Activated CD8-positive, alpha-beta memory T cell treated with anti-CD3 and anti-CD28 coated beads, Interleukin-2, amount 50 U/mL, for 1 hour (primary cell): ENCODE results near the gene COL27A1.
A peak's percentile ranks its signal among the peaks of the same experiment; 100 is the strongest.

ENCODE experiments used
- DNase-seq: peaks from one replicate; pipeline ENCODE4 v3.0.0-alpha.2; 2020; ENCODE audit errors: extremely low read depth

COL27A1 gene

DNA sequence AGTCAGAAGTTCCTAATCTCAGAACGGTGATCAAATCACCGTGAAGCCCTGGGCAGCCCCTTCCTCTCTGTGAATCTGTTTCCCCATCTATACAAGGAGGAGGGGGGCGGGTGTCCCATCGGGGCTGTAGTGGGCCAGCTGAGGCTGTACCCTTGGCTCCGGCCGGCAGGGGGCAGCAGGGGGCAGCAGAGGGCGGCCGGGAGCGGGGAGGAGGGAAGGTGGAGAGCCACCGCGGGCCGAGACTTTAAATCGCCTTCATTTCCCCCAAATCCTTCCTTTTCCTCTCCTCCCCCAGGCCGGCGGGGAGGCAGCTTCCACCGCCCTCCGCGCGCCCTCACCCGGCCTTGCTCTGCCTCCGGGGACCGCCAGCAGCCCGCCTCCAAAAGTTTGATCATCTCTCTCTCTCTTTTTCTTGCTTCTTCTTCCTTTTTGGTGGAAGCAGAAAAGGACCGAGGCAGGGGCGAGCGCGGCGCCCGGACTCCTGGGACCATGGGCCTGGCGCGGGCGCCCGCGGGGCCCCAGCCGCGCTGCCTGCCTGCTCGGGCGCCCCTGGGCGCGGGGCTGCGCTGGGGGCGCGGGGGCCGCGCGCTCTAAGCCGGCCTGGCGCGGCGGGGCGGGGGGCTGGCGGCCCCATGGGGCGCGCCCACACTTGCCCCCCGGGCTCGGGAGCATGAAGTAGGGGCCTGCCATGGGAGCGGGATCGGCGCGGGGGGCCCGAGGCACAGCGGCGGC, at the start of gene COL27A1:
COL27A1 (plus strand) TSS at position 275 of the 732 bp plus-strand sequence; CDS start at position 689, 414 bp downstream.
- DNase-seq: peak; percentile 17

DNA sequence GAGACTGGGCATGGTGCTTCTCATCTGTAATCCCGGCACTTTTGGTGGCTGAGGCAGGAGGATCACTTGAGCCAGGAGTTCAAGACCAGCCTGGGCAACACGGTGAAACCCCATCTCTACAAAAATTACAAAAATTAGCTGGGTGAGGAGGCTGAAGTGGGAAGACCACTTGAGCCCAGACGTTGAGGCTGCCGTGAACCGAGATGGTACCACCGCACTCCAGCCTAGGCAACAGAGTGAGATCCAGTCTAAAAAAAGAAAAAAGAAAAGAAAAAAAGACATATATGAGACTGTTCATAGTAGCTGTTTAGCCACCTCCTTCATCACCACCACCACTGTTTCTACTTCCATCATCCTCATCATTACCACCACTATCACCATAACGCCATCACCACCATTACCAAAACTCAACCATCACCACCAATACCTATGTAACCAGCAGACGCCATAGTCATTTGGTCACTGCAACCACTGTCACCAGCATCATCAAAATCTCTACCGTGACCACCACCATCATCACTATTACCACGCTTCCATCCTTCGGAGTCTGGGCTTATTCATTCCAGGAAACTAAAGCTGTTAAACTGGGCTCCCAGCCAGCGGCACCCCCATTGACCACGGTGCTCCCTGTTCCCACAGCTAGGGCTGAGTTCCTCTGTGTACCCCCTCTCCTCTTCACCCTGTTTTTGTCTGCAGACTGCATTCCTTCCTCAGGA, 47.9 kb upstream of the COL27A1 start:
- no peak for DNase-seq

DNA sequence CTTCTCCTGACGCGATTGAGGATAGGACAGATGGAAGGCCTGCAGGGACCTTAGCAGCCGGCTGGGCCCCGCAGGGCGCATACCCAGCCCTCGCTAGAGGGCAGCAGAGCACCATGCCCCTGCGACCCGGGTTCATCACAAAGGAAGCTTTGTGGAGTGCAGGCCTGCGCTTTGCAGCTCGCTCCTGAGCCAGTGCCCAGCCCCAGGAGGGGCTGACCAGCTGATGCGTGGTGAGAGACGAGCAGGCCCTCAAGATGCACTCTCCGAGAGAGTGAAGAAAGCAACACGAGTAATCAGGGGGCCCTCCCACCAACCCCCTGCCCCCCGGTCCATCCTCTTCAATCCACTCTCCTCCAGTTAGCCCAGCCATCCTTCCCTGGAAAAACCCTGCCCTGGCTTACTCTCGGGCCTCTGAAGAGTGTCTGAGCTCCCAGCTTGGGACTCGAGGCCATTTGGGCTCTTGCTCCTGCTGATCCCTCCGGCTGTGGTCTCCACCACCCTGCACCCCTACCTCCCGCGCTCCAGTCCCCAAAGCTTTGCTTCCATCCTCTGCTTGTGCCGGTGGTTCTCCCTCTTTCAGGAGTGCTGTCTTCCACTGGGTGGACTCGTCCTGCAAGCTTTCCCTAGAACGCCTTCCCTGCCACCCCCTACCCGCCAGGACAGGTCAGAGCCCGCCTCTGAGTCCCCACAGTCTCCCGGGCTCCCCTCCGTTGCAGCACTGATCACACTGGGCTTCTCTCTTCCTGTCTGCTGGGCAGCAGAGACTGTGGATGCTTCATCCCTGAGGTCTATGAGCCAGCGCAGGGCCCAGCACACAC, 47.1 kb upstream of the COL27A1 start:
- DNase-seq: no peak

DNA sequence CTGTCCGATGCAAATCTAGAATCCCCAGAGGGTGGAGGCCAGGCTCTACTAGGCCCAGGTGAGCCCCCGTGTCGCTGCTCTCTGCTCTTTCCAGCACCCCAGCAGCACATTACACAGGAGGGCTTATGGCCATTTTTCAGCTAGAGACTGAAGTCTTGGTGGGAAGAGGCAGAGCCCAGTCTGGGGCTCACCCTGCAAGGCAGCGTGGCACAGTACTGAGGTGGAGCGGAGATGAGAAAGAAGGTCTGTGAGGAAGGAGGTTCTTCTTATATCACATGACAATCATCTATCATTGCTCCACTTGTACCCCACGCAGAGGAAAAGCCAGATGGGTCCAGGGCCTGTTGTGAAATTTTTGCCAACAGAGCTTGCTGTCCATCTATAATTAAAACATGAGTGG, 46.2 kb upstream of the COL27A1 start:
- DNase-seq: no peak

DNA sequence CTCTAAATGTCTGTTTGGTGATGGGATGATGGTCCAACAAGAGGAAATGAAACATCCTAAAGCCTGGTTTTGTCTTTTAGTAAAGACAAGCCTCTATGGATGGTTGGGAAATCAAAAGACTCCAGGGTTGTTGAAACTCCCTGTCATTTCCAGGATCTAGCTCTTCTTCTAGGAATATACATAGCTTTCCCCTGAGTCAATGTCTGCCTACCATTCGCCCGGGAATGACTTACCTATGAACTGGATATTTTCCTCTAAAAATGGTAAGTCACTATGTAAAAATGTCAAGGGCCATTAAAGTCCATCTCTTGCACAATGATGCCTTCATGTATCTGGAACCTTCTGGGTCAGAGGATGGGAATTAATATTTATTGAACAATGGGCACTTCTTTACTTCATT, 45.2 kb upstream of the COL27A1 start:
- DNase-seq: no peak

DNA sequence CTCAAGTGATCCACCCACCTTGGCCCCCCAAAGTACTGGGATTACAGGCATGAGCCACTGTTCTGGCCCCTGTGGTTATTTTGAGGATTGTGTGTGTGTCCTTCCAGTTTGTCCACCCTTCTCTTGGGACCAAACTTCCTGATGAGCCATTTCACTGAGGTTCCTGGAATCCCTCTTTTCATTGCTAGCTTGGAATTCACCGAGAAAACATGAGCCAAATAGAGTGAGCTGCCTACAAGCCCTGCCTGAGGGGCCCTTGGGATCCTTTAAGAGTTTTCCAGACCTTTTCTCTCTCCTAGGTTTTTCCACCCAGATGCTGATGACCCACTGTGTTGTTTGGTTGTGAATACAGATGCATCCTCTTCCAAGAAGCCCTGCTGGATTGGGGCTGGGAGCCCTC, 43.0 kb upstream of the COL27A1 start:
- no peak for DNase-seq

DNA sequence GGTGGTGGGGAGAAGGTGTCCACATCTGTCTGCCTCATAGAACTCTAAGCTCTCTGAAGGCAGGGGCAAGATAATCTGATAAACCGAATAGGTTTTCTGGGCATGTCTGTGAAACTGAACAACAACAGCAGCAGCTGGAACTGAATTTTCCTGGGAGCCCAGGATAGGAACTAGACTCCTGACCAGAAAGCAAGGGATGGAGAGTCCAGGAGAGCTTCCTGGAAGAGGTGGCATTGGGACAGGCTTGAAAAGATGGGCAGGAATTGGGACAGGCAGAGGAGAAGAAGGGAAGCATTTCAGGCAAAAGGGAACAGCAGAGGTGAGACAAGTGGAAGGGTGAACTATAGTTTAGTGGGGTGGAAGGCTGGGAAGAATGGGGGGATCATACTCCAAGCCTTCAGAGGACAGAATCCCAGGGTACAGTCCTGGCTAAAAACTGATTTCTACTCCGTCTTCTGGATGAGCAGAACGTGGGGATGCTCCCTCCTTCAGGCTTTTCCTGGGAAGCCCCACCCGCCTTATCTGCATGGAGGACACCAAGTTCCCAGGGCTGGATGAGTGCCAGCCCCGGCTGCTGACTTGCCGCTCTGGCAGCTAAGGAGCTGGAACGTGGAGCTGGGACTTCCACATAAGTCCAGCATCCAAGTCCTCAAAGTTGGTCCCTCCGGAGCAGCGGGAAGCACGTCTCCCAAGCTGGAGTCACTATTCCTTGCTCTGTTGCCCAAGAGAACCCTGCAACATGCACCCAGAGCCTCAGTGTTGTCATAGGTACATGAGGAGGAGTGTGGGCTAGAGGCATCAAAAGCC, 42.4 kb upstream of the COL27A1 start:
- no peak for DNase-seq

DNA sequence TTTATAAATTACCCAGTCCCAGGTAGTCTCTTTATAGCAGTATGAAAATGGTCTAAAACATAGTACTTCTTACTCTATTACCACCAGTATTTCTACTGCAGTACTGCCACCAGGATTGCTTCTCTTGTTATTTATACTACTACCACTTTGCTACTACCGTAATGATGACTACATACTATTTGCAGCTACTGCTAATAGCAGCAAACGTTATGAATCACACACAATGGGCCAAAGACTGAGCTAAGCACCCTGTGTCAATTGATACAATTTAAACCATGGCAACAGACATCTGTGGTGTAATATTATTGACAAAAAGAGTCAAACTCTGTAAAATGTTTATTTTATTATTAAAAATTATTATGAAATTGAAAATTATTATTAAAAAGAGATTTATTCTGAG, 41.0 kb upstream of the COL27A1 start:
- DNase-seq: no peak

DNA sequence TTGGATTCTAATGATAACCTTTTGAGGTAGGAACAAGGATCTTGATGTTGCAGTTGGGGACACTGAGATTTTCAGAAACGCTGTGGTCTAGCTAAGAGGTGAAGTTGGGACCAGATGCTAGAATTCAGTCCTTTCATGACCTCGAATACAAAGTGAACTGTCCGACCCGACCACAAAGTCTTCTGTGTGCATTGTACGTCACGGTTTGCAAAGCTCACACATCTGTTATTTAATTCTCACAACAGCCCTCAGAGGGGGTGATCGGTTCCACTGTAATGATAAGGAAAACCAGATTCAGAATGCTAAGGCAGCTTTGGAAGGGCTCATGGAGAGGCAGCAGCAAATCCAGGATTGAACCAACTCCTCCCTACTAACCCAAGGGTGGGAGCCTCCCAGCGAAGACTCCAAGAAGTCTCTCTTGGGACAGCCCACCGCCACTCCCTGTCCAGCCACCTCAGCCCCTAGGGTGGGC, 39.6 kb upstream of the COL27A1 start:
- DNase-seq: no peak

DNA sequence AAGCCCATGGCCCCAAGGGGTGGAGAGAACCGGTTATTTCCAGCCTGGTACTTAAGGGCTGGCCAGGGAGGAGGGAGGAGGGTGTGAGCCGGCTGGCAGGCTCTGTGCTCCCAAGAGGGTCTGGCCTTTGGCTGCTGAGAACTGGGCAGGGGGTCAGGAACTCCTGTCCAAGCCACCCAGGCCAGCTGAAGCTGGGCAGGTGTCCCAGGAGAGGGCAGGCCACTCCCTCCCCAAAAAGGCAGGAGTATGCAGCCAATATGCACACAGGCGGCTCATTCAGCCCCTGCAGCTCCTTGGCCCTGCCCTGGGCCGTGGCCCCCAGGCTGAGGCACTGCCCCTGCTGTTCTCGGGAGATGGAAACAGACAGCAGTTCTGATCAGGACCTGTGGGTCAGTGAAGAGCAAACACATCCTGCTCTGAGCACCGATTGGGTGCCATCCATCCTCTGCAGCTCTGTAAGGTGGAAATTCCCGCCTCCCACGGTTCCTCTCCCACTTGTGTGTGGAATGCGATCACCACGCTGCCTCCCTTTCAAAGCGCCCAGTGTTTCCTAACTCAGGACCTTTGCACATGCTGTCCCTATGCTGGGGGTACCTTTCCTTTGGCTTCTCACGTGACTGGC, 39.1 kb upstream of the COL27A1 start:
- no peak for DNase-seq

DNA sequence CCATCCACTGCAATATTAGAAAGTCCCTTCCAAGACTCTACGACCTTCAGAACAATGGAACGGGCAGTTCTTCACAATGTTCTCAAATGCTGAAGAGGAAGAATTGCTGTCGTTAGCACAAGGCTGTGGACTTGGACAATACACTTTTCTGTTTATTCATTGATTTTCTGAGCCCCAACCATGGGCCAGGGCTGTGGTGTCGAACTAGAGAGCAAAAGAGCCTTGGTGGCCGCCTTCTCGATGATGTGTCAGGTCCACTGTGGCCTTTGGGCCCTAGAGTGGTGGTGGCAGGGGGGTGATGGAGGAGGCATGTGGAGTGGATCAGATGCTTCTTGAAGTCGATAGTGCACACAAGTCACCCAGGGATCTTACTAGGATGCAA, 37.7 kb upstream of the COL27A1 start:
- no peak for DNase-seq

DNA sequence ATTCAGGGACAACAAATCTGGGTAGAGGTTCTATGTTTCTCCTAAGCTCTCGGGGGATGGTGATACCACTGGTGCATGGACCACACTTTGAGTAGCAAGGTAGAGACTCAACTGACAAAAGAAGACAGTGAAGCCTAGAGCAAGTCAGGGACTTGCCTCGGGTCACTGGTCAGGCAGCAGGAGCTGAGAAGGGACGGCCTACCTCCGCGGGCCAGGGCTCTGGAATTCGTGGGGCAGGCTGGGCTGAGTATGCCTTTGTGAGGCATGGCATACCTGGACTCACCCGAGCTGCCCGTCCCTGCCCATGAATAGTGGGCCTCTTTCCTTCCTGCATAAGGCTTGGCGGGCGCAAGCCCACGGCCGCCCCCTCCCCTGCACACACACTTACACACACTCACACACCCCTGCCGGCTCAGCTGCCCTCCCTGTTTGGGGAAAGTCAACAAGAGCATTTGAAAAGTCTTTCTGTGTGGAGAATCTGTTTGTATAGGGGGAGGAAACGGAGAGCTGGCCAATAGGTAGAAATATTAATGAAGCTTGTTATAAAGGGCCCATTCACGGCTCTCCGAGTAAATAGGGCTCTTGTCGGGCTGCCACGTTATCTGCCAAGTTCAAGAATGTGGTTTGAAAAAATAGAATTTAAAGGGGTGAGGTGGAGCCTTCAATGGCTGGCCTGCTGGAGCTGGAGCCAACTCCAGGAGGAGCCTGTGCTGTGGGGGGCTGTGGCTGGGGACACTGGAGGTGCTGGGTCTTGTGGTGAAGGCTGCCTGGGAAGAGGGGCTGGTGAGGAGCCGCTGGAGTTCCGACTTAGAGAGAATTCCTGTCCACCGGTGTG, 37.1 kb upstream of the COL27A1 start:
- DNase-seq: no peak

DNA sequence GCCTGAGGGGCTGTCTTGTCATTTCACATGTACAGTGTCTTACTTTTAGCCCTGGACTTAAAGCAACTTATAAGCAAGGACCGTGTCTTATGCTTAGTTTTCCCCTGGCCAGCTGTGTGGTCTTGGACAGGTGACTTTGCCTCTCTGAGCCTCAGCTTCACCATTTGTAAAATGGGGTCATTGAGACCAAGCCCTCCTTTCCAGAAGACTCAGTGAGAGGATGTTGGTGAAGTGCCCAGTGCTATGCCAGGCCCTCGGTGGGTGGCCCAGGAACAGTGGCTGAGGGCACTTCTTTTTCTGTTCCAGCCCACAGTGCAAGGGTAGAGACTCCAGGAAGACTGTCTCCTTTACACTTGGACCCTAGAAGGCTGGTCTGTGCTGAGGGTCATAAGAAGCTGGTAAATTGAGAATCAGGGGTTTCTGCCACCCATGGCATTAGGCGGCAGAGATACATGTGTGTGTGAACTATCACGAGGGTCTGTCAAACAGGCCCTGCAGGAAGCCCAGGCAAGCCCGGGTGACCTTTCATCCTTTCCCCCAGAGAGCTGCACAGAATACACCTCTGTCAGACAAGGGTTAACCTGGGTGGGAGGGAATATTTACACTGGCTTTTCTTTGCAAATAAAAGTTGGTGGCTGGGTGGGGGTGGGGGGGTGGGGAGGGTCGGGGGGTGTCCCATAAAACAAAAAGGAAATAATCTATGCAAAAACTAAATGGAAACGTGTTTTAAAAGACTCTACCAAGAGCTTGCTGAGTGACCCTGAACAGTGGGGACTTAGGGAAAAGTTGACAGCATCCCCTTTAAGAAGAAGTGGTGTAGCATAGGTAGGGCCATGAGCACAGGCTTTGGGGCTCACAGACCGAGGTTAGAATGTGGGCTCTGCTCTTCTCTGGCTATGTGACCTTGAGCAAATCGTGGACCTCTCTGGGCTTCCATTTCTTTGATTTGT, 35.8 kb upstream of the COL27A1 start:
- no peak for DNase-seq

DNA sequence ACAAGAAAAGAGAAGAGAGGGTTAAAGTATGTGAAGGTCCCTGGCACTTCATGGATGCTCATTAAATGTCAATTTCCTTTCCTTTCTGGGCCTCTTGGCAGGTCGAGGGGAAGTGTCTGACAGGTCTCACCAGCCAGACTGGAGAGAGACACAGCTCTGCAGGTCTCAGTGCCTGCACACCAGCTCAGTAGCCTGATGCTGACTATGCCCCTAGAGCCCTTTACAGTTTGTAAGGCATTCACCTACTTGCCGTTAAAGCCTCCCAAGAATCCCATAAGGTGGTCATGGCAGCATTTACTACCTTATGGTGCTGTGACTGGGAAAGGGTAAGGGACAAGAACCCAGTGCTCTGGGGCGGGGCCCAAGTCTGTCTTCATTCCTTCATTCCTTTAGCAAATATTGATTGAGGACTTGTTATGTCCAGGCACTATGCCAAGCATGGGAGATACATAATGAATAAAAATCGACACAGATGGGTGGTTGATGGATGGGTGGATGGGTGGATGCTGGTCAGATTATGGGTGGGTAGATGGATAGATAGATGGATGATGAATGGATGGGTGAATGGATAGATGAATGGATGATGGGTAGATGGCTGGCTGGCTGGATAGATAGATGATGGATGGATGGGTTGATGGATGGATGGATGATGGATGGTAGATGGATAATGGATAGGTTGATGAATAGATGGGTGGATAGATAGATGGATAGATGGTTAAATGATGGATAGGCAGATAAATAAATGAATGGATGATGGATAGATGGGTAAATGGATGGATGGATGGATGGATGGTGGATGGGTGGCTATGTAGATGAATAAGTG, 34.9 kb upstream of the COL27A1 start:
- no peak for DNase-seq

DNA sequence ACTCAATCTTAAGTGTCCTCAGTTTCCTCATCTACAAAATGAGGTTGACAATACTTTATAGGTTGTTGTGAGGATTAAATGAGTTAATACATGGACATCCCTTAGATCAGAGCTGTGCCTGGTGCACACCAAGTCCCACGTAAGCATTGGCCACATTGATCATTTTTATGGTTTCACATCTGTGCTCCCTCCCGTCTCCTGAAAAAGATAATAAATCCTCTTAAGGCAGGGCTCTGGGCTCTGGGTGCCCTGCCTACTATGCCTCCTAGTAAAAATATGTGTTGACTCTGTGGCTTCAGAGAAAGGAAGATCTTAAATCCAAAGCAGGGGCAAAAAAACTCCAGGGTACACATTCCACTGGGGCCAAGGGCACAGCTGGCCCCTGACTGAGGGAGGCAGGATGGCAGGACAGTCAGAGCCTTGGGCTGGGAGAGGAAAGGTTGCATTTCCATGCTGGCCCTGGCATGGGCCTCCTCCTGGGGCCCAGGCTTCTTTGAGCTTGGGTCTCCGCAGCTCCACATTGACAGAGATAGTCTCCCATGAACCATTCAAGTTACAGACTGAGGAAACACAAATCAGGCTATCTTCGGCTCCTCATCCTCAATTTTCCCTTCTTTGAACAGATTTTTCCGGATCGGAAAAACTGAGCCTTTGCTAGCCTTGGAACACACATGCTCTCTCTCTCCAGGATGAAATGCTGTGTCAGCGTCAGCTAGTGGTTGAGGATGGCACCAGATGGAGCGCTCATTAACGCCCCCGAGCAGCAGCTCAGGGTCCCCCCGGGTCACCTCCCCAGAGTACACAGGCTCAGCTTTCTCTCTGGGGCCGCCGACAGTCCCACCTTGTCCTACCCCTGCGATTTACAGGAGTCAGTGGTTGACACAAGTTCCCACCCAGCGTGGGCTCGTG, 33.9 kb upstream of the COL27A1 start:
- no peak for DNase-seq

DNA sequence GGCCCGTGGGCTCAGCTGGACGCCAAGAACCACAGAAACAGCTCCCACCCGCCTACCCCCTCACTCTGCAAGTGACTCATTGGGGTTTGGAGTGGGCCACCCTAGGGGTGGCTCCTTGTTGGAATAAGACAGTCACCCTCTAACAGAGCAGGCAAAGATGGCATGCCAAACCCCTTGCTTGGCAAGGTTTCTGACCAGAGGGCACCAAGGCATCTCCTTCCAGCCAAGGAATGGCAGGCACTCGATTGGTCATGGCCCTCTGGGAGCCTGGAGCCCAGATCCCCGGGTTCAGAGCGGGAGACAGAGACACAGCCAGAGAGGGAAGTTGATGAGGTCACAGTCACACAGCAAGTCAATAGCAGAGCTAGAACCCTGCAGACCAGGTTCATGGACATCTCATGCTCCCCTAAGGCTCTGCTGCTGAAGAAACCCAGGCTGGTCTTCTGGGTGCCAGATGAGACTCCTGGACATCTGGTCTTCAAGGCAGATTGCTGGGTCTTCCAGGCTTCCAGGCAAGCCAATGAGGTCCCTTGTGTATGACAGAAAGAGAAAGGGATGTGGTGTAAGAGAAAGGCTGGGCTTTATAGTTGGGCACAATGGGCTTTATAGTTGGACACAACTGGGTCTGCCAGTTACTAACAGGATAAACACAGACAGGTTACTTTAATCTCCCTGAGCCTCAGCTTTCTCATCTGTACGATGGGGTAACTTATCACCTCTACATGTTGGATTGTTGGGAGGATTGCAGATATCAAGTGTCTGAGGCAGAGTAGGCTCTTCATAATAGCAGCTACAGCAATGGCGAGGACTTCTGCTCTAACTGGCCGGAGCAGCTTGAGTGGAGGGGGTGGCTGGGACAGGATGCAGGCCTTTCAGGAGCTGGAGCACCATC, 33.0 kb upstream of the COL27A1 start:
- no peak for DNase-seq
